Measurements from ENCODE around the gene KRTAP5-3. TPM values are rescaled to one million over a fixed set of nuclear protein-coding genes. Genes with fewer than 3 reads are reported as not detected.

KRTAP5-3 gene
- total and polyA plus RNA-seq, 2 experiments from 2014 or later: not detected

DNA sequence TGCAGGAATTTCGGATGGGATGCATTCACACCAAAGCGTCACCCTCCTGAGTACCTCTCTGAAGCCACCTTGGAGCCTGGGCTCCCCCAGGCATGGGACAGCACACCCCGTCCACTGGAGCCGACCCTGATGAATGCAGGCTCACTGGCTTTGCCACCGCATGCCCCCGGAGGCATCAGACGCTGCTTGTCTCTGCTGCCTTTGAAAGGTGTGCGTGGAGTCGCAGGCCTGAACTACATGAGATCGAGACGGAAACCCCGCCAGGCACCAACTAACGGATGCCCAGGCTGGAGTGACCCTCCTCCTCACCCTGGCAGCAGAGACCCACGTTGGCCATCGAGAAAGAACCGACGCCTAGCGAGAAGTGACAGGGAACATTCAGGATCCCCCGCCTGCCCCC lies 43.8 kb upstream of the KRTAP5-3 start:
- no peak overlapping the region for H3K4me2 ChIP-seq (ENCODE audit: unreplicated experiment)
- no peaks in the 10 kb centered on the region for H3K36me3 ChIP-seq (ENCODE audit: low read depth)
- in situ Hi-C loops (cut with MboI): no loop called here
- H2AFZ ChIP-seq: no peak overlapping the region
- no peak overlapping the region for H3K9ac ChIP-seq
- H3K9me3 ChIP-seq (ENCODE audit: low read depth): no peaks in the 10 kb centered on the region
- H3F3A ChIP-seq (ENCODE audit: insufficient read depth): no peaks in the 10 kb centered on the region
- WGBS, 2 experiments (ENCODE audit: low coverage in 1 of 2, low lambda C conversion rate in 2 of 2, missing lambda C conversion rate in 2 of 2): 42 to 50% methylated on average over 17 to 19 of the region's 19 CpGs
- H3K27ac ChIP-seq: no peak overlapping the region
- DNase-seq: no peak
- TF ChIP-seq EZH2phosphoT487 (IDR thresholded peaks at IDR 0.05; ENCODE audit: insufficient read depth, low read depth) (no peak), EZH2 (IDR thresholded peaks at IDR 0.05; ENCODE audit: insufficient read depth, poor library complexity, severe bottlenecking) (no peak)
- H3K4me3 ChIP-seq: no peak overlapping the region
- H3K9me2 ChIP-seq (ENCODE audit: insufficient read depth): no peaks in the 10 kb centered on the region
- no peaks in the 10 kb centered on the region for H3K79me2 ChIP-seq (ENCODE audit: insufficient read depth)
- no peaks in the 10 kb centered on the region for H4K20me1 ChIP-seq (ENCODE audit: insufficient read depth)
- peaks cover 10% of the 10 kb centered on the region for H3K27me3 ChIP-seq (replicated peaks; ENCODE audit: insufficient read depth)
- no peaks in the 10 kb centered on the region for H3K4me1 ChIP-seq (ENCODE audit: insufficient read depth)

DNA sequence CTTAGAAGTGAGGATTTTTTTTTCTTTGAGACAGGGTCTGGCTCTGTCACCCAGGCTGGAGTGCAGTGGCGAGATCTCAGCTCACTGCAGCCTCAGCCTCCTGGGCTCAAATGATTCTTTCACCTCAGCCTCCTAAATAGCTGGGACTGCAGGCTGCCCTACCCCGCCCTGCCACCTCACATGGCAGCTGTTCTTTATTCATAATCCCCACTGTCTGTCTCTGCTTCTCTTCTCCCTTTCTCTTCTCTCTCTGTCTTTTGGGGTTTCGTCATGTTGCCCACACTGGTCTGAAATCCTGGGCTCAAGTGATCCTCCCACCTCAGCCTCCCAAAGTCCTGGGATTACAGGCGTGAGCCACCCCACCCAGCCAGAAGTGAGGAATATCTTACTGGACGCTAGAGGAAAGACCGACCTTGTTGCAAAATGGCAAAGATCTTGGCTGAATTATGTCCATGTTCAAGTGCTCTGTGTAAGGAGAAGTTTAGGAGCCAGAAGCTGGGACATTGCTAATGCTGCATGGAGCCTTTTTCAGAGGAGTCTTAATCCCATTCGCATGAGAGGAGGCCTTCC lies 43.2 kb upstream of the KRTAP5-3 start:
- Histone ChIP-seq H3K27ac (no peak overlapping the region), H3K4me1 (ENCODE audit: insufficient read depth) (no peaks in the 10 kb centered on the region), H3K9me2 (ENCODE audit: insufficient read depth) (no peaks in the 10 kb centered on the region), H3K36me3 (ENCODE audit: low read depth) (no peaks in the 10 kb centered on the region), H3K9me3 (ENCODE audit: low read depth) (no peaks in the 10 kb centered on the region), H4K20me1 (ENCODE audit: insufficient read depth) (no peaks in the 10 kb centered on the region), H3K4me3 (no peak overlapping the region), H2AFZ (no peak overlapping the region), H3K9ac (no peak overlapping the region), H3K4me2 (ENCODE audit: unreplicated experiment) (no peak overlapping the region), H3F3A (ENCODE audit: insufficient read depth) (no peaks in the 10 kb centered on the region), H3K27me3 (replicated peaks; ENCODE audit: insufficient read depth) (peaks cover 12% of the 10 kb centered on the region), H3K79me2 (ENCODE audit: insufficient read depth) (no peaks in the 10 kb centered on the region)
- no peak for TF ChIP-seq EZH2phosphoT487 (IDR thresholded peaks at IDR 0.05; ENCODE audit: insufficient read depth, low read depth)
- no peak for TF ChIP-seq EZH2 (IDR thresholded peaks at IDR 0.05; ENCODE audit: insufficient read depth, poor library complexity, severe bottlenecking)
- WGBS, 2 experiments (ENCODE audit: low coverage in 1 of 2, low lambda C conversion rate in 2 of 2, missing lambda C conversion rate in 2 of 2): 49 to 56% methylated on average over 7 of the region's 7 CpGs
- in situ Hi-C loops (cut with MboI): no loop called here
- no peak for DNase-seq

DNA sequence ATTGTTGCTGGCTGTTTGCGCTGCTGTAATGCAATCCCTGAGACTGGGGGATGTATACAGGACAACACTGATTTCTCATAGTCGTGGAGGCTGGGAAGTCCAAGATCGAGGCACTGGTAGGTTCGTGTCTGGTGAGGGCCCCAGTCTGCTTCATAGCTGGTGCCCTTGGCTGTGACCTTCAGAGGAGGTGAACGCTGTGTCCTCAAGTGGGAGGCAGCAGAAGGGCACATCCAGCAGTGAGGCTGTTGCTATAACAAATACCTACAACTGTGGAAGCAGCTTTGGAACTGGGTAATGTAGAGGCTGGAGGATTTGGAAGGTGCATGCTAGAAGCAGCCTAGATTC lies 42.6 kb upstream of the KRTAP5-3 start:
- H3K36me3 ChIP-seq (ENCODE audit: low read depth): no peaks in the 10 kb centered on the region
- TF ChIP-seq EZH2phosphoT487 (IDR thresholded peaks at IDR 0.05; ENCODE audit: insufficient read depth, low read depth): no peak
- no peak for TF ChIP-seq EZH2 (IDR thresholded peaks at IDR 0.05; ENCODE audit: insufficient read depth, poor library complexity, severe bottlenecking)
- no peak overlapping the region for H3K4me2 ChIP-seq (ENCODE audit: unreplicated experiment)
- no peaks in the 10 kb centered on the region for H3K79me2 ChIP-seq (ENCODE audit: insufficient read depth)
- no peak overlapping the region for H3K4me3 ChIP-seq
- peaks cover 12% of the 10 kb centered on the region for H3K27me3 ChIP-seq (replicated peaks; ENCODE audit: insufficient read depth)
- H2AFZ ChIP-seq: no peak overlapping the region
- no peaks in the 10 kb centered on the region for H3K9me3 ChIP-seq (ENCODE audit: low read depth)
- H3K27ac ChIP-seq: no peak overlapping the region
- WGBS, 2 experiments (ENCODE audit: low coverage in 1 of 2, low lambda C conversion rate in 2 of 2, missing lambda C conversion rate in 2 of 2): 55 to 59% methylated on average over 5 of the region's 5 CpGs
- H3K9me2 ChIP-seq (ENCODE audit: insufficient read depth): no peaks in the 10 kb centered on the region
- H4K20me1 ChIP-seq (ENCODE audit: insufficient read depth): no peaks in the 10 kb centered on the region
- no peaks in the 10 kb centered on the region for H3K4me1 ChIP-seq (ENCODE audit: insufficient read depth)
- H3F3A ChIP-seq (ENCODE audit: insufficient read depth): no peaks in the 10 kb centered on the region
- in situ Hi-C loops (cut with MboI): no loop called here
- no peak for DNase-seq
- H3K9ac ChIP-seq: no peak overlapping the region

DNA sequence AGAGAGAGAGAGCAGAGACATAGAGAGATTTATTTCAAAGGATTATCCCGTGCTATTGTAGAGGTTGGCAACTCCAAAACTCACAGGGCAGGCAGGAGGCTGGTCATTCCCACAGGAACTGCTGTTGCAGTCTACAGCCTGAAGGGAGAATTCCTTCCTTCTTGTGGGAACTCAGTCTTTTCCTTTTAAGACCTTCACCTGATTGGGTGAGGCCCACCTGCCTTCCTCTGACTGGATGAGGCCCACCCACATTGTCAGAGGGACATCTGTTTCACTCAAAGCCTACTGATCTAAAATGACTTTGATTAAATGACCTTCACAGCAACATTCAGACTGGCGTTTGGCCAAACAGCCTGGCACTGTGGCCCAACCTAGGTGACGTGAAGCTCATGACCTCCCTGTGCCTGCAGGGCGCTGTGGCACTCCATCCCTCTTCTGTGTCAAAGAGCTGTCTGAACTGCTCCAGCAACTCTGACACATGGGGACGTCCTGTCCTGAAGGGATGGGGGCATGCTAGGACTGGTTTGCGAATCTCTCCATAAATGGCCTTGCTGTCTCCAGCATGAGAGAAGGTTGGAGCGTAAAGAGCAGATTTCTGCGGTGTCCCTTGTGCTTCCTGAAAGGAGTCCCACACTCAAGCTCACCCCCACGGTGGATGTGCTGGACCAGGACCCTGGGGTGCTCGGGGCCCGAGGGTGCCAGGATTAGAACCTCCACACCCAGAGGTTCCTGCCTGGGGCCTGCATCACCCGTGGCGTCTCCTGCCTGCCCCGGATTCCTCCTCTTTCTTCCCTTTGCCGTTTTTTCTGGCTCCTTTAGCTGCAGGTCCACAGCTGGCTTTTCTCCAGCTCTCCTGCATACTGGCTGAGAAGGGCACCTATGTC lies 42.0 kb upstream of the KRTAP5-3 start:
- WGBS, 2 experiments (ENCODE audit: low coverage in 1 of 2, low lambda C conversion rate in 2 of 2, missing lambda C conversion rate in 2 of 2): 47 to 49% methylated on average over 15 of the region's 15 CpGs
- H3F3A ChIP-seq (ENCODE audit: insufficient read depth): no peaks in the 10 kb centered on the region
- H3K36me3 ChIP-seq (ENCODE audit: low read depth): no peaks in the 10 kb centered on the region
- H3K4me1 ChIP-seq (ENCODE audit: insufficient read depth): no peaks in the 10 kb centered on the region
- peaks cover 12% of the 10 kb centered on the region for H3K27me3 ChIP-seq (replicated peaks; ENCODE audit: insufficient read depth)
- H2AFZ ChIP-seq: no peak overlapping the region
- H3K4me3 ChIP-seq: no peak overlapping the region
- H3K9ac ChIP-seq: no peak overlapping the region
- no peaks in the 10 kb centered on the region for H3K79me2 ChIP-seq (ENCODE audit: insufficient read depth)
- H3K9me2 ChIP-seq (ENCODE audit: insufficient read depth): no peaks in the 10 kb centered on the region
- in situ Hi-C loops (cut with MboI): no loop called here
- TF ChIP-seq EZH2phosphoT487 (IDR thresholded peaks at IDR 0.05; ENCODE audit: insufficient read depth, low read depth) (no peak), EZH2 (IDR thresholded peaks at IDR 0.05; ENCODE audit: insufficient read depth, poor library complexity, severe bottlenecking) (no peak)
- no peaks in the 10 kb centered on the region for H4K20me1 ChIP-seq (ENCODE audit: insufficient read depth)
- H3K27ac ChIP-seq: no peak overlapping the region
- no peak overlapping the region for H3K4me2 ChIP-seq (ENCODE audit: unreplicated experiment)
- H3K9me3 ChIP-seq (ENCODE audit: low read depth): no peaks in the 10 kb centered on the region
- DNase-seq: no peak
